PC-3 (cell line): ENCODE results near the gene ZHX3. TPM values are rescaled to one million over a fixed set of nuclear protein-coding genes. Genes with fewer than 3 reads are reported as not detected.

Experiments
- ATAC-seq: fragments of 200-7000 bp; cut with Tn5 transposase; 2 replicates; pipeline ENCODE4 v1.9.1; 2020; ENCODE audit warnings: mild to moderate bottlenecking, moderate library complexity
- BruUV-seq: library from RNA; stranded (reverse); fragments of 400-500 nt; replicated peaks from 2 replicates; lab custom pipeline; 2021; lab: Mats Ljungman, UMichigan
- CTCF ChIA-PET: fragments of 300-600 bp; sonication (Branson Sonifier 250); formaldehyde crosslinking; loops from one replicate; lab custom pipeline; 2022; ENCODE audit warnings: antibody characterized with exemption; lab: Charles Lee
- POLR2A ChIA-PET: fragments of 300-600 bp; sonication (Branson Sonifier 250); formaldehyde crosslinking; loops from one replicate; lab custom pipeline; 2022; ENCODE audit warnings: antibody characterized with exemption; ENCODE audit not compliant: unreplicated experiment; lab: Charles Lee
- DNase-seq: peaks from one replicate; pipeline ENCODE4 v3.0.0-alpha.2; 2015
- H2AFZ ChIP-seq: fragments of 300-600 bp; sonication (generic); 2 replicates; pipeline ENCODE4 v1.6.0; 2016; ENCODE audit warnings: antibody characterized with exemption, low read length
- H3F3A ChIP-seq: fragments of 300-600 bp; sonication (generic); one replicate; pipeline ENCODE4 v1.6.0; 2017; ENCODE audit warnings: antibody characterized with exemption, low read length, control low read depth, mild to moderate bottlenecking; ENCODE audit not compliant: unreplicated experiment
- H3K27ac ChIP-seq: fragments of 300-600 bp; sonication (generic); 2 replicates; pipeline ENCODE4 v1.5.1; 2016; ENCODE audit warnings: mild to moderate bottlenecking, low read length
- H3K27me3 ChIP-seq: fragments of 300-600 bp; sonication (generic); 2 replicates; pipeline ENCODE4 v1.6.1; 2016; ENCODE audit warnings: low read length, mixed read lengths
- H3K36me3 ChIP-seq: fragments of 300-600 bp; sonication (generic); 2 replicates; pipeline ENCODE4 v1.6.1; 2016; ENCODE audit warnings: low read depth, mixed run types, low read length, mixed read lengths
- H3K4me1 ChIP-seq: fragments of 300-600 bp; sonication (generic); 2 replicates; pipeline ENCODE4 v1.5.1; 2016; ENCODE audit warnings: low read length; ENCODE audit not compliant: insufficient read depth
- H3K4me2 ChIP-seq: fragments of 300-600 bp; sonication (generic); 2 replicates; pipeline ENCODE4 v1.6.0; 2016; ENCODE audit warnings: low read length
- H3K4me3 ChIP-seq: fragments of 300-600 bp; sonication (generic); 2 replicates; pipeline ENCODE4 v1.5.1; 2016; ENCODE audit warnings: mild to moderate bottlenecking, low read length, mixed read lengths
- H3K79me2 ChIP-seq: fragments of 300-600 bp; sonication (generic); 2 replicates; pipeline ENCODE4 v1.6.1; 2017; ENCODE audit warnings: low read length, mixed read lengths
- H3K9ac ChIP-seq: fragments of 300-600 bp; sonication (generic); 2 replicates; pipeline ENCODE4 v1.6.0; 2016; ENCODE audit warnings: mild to moderate bottlenecking, low read length
- H3K9me2 ChIP-seq: fragments of 300-600 bp; sonication (generic); replicated peaks from 2 replicates; pipeline ENCODE4 v1.6.1; 2016; ENCODE audit warnings: mixed run types, low read length, mixed read lengths
- H3K9me3 ChIP-seq: fragments of 300-600 bp; sonication (generic); 2 replicates; pipeline ENCODE4 v1.6.1; 2016; ENCODE audit warnings: low read length, mixed read lengths
- H4K20me1 ChIP-seq: fragments of 300-600 bp; sonication (generic); 2 replicates; pipeline ENCODE4 v1.6.1; 2016; ENCODE audit warnings: low read length, mixed read lengths
- EZH2 ChIP-seq: fragments of 300-600 bp; sonication (generic); IDR thresholded peaks from one replicate; pipeline ENCODE4 v1.6.1; 2017; ENCODE audit warnings: antibody characterized with exemption, mild to moderate bottlenecking, low read length; ENCODE audit not compliant: unreplicated experiment
- EZH2phosphoT487 ChIP-seq: fragments of 300-600 bp; sonication (generic); IDR thresholded peaks from 2 replicates; pipeline ENCODE4 v1.6.1; 2018; ENCODE audit warnings: mild to moderate bottlenecking, antibody characterized with exemption, low read length, borderline replicate concordance
- intact Hi-C: fragments of 100-400 bp; cut with micrococcal nuclease; formaldehyde crosslinking; loops from 2 replicates; pipeline ENCODE4 v1.9.0; 2023
- total RNA-seq: library from RNA; depleted of rRNA; stranded (reverse); fragments of >200 nt; gene quantifications from 2 replicates; pipeline ENCODE4 v1.2.3, GENCODE V29; 2014
- TF ChIP-seq, protein P1 (sequence below): fragments of 300-600 bp; sonication (generic); conservative IDR thresholded peaks from 2 replicates; pipeline ENCODE4 v1.5.1; 2017; ENCODE audit warnings: antibody characterized with exemption, low read depth, mild to moderate bottlenecking, low read length

ZHX3 gene
- total RNA-seq, 1 experiment from 2014 or later, result 14.0 TPM

DNA sequence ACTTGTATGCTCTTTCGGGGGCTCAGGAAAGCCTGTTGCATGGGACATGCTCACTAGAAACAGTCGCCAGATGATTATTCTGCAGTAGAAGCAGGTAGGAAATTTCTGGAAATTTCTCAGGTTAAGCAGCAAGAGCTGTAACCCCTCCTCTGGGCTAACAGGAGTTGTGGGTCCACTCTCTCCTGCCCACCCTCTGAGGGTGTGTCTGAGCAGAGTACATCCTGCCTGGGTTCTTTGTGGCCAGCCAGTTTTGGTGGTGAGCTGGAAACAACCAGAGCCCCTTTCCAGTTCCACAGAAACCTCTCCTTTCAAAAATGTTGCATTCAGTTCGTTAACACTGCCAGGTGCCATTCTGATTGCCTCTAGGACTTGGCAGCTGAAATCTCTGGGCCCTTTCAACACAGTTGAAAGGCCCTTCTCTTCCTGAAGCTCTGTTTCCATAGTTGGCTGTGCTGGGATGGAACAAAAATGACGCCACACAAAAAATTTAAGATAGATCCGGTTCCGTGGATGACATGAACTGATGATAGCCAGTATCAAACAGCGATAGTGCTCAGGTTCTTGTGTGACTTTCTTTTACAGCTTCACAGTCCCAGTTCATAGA lies 141.7 kb downstream of the ZHX3 start:
- H3K36me3 ChIP-seq, result peaks cover 23% of the 10 kb centered on the region
- no peaks in the 10 kb centered on the region for H3K9me2 ChIP-seq
- TF ChIP-seq EZH2 (no peak), EZH2phosphoT487 (no peak)
- TF ChIP-seq, protein P1, sequence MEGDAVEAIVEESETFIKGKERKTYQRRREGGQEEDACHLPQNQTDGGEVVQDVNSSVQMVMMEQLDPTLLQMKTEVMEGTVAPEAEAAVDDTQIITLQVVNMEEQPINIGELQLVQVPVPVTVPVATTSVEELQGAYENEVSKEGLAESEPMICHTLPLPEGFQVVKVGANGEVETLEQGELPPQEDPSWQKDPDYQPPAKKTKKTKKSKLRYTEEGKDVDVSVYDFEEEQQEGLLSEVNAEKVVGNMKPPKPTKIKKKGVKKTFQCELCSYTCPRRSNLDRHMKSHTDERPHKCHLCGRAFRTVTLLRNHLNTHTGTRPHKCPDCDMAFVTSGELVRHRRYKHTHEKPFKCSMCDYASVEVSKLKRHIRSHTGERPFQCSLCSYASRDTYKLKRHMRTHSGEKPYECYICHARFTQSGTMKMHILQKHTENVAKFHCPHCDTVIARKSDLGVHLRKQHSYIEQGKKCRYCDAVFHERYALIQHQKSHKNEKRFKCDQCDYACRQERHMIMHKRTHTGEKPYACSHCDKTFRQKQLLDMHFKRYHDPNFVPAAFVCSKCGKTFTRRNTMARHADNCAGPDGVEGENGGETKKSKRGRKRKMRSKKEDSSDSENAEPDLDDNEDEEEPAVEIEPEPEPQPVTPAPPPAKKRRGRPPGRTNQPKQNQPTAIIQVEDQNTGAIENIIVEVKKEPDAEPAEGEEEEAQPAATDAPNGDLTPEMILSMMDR, result no peak
- H2AFZ ChIP-seq, result no peak overlapping the region
- ChIA-PET CTCF (interaction anchor here (1.4 kb wide), 1 partner anchor 165 kb away, joined by 3 read pairs; the partner anchor contains the start of gene LPIN3), POLR2A (no interaction called here)
- no peak for DNase-seq
- no peaks in the 10 kb centered on the region for H3K79me2 ChIP-seq
- no peaks in the 10 kb centered on the region for H4K20me1 ChIP-seq
- H3F3A ChIP-seq, result no peaks in the 10 kb centered on the region
- no peaks in the 10 kb centered on the region for H3K9me3 ChIP-seq
- no peak overlapping the region for H3K9ac ChIP-seq
- no peak for ATAC-seq
- peaks cover 13% of the 10 kb centered on the region for H3K4me1 ChIP-seq
- intact Hi-C loops, result no loop called here
- H3K4me2 ChIP-seq, result no peak overlapping the region
- no peak overlapping the region for H3K27ac ChIP-seq
- H3K27me3 ChIP-seq, result no peaks in the 10 kb centered on the region
- no peak overlapping the region for H3K4me3 ChIP-seq
- BruUV-seq, result no TSS peak

DNA sequence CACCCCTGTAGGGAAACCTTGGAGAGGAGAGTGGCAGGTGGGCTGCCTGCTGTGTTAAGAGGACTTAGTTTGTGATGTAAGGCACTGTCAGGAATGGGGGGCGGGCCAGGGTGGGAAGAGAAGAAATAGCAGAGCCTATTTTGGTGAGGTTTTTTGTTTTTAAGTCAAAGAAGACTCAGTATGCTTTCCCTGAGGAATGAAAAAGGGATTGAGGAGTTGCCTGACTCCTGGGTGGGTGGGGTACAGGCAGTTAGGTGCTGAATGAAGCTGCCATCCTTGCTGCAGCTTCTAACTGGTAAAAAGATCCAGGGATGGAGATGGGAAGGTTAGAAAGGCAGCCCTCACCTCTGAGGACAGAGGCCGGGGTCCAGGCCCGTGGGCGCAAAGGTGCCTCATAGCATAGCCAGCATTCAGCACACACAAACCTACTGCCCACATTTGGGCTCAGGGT lies 142.3 kb downstream of the ZHX3 start:
- intact Hi-C loops, result no loop called here

More for the DNA sequence above, 142.3 kb downstream of the ZHX3 start:
- no peaks in the 10 kb centered on the region for H3F3A ChIP-seq
- ATAC-seq (no peak), DNase-seq (no peak)
- H2AFZ ChIP-seq, result no peak overlapping the region
- no peaks in the 10 kb centered on the region for H3K9me2 ChIP-seq
- no peak overlapping the region for H3K9ac ChIP-seq
- TF ChIP-seq, protein P1, result no peak
- TF ChIP-seq EZH2phosphoT487 (no peak), EZH2 (no peak)
- no peaks in the 10 kb centered on the region for H4K20me1 ChIP-seq
- BruUV-seq, result no TSS peak
- POLR2A ChIA-PET, result no interaction called here
- no peak overlapping the region for H3K27ac ChIP-seq
- CTCF ChIA-PET, result interaction anchor here (1.4 kb wide), 1 partner anchor 165 kb away, joined by 3 read pairs; the partner anchor contains the start of gene LPIN3
- H3K9me3 ChIP-seq, result no peaks in the 10 kb centered on the region
- H3K79me2 ChIP-seq, result no peaks in the 10 kb centered on the region
- H3K4me1 ChIP-seq, result peaks cover 13% of the 10 kb centered on the region
- no peaks in the 10 kb centered on the region for H3K27me3 ChIP-seq
- no peak overlapping the region for H3K4me2 ChIP-seq
- H3K4me3 ChIP-seq, result no peak overlapping the region
- H3K36me3 ChIP-seq, result peaks cover 23% of the 10 kb centered on the region
